Karpas-422 (cell line): Measurements from ENCODE around the gene CYP2R1. TPM values are rescaled to one million over a fixed set of nuclear protein-coding genes. Genes with fewer than 3 reads are reported as not detected.

Source experiments
- DNase-seq: peaks from one replicate; pipeline ENCODE4 v3.0.0-alpha.2; 2015
- H2AFZ ChIP-seq: fragments of 200-600 bp; sonication (generic); 2 replicates; pipeline ENCODE4 v1.6.1; 2014; ENCODE audit warnings: antibody characterized with exemption, low read length, mixed read lengths
- H3K27ac ChIP-seq: fragments of 200-600 bp; sonication (generic); 2 replicates; pipeline ENCODE4 v1.5.1; 2014; ENCODE audit warnings: mild to moderate bottlenecking, low read length, moderate library complexity
- H3K27me3 ChIP-seq: fragments of 200-600 bp; sonication (generic); 2 replicates; pipeline ENCODE4 v1.6.1; 2014; ENCODE audit warnings: low read length, mixed read lengths
- H3K36me3 ChIP-seq: fragments of 200-600 bp; sonication (generic); 2 replicates; pipeline ENCODE4 v1.6.1; 2014; ENCODE audit warnings: low read length, mixed read lengths; ENCODE audit not compliant: insufficient read depth
- H3K4me1 ChIP-seq: fragments of 200-600 bp; sonication (generic); 2 replicates; pipeline ENCODE4 v1.6.1; 2014; ENCODE audit warnings: mild to moderate bottlenecking, low read length, mixed read lengths
- H3K4me2 ChIP-seq: fragments of 200-600 bp; sonication (generic); 2 replicates; pipeline ENCODE4 v1.6.1; 2014; ENCODE audit warnings: low read length, low read depth, mild to moderate bottlenecking; ENCODE audit not compliant: poor library complexity, severe bottlenecking
- H3K4me3 ChIP-seq: fragments of 200-600 bp; sonication (generic); 2 replicates; pipeline ENCODE4 v1.5.1; 2014; ENCODE audit warnings: mild to moderate bottlenecking, antibody characterized with exemption, low read length, mixed read lengths
- H3K79me2 ChIP-seq: fragments of 200-600 bp; sonication (generic); 2 replicates; pipeline ENCODE4 v1.6.1; 2014; ENCODE audit warnings: mild to moderate bottlenecking, low read length, mixed read lengths
- H3K9ac ChIP-seq: fragments of 200-600 bp; sonication (generic); 2 replicates; pipeline ENCODE4 v1.6.0; 2014; ENCODE audit warnings: low read length
- H3K9me2 ChIP-seq: fragments of 200-600 bp; sonication (generic), shearing (Covaris generic); replicated peaks from 2 replicates; pipeline ENCODE4 v1.6.0; 2014; ENCODE audit warnings: mild to moderate bottlenecking, low read length, moderate library complexity; ENCODE audit not compliant: insufficient read depth
- H3K9me3 ChIP-seq: fragments of 300-700, 200-600 bp; sonication (generic); 2 replicates; pipeline ENCODE4 v1.6.1; 2014; ENCODE audit warnings: low read length, mixed read lengths
- H4K20me1 ChIP-seq: fragments of 200-600 bp; sonication (generic); 2 replicates; pipeline ENCODE4 v1.6.1; 2014; ENCODE audit warnings: mild to moderate bottlenecking, antibody characterized with exemption, low read length, low read depth; ENCODE audit not compliant: insufficient read depth
- total RNA-seq: library from RNA; depleted of rRNA; stranded (reverse); fragments of >200 nt; shearing (Covaris generic); gene quantifications from 2 replicates; pipeline ENCODE4 v1.2.3, GENCODE V29; 2014; ENCODE audit warnings: low replicate concordance

CYP2R1 gene
- total RNA-seq, 1 experiment from 2014 or later, result 36.9 TPM

DNA sequence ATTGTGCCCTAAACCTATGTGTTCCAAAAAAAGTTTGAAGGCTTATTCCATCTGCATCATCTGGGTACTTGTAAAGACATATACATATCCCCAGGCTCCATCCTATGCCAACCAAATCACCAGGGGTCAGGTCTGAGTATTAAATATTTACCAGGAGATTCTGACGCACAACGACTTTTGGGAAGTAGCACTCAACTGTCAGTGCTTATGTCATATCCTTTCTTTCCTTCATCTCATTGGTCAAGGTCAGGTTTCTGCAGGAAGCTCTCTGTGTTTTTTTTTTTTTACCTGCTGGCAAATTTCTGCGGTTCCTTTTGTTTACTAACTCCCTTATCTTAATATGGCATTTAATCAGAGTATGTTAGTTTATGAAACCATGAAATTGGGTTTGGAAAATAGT is 22.5 kb upstream of the CYP2R1 start:
- no peaks in the 10 kb centered on the region for H3K79me2 ChIP-seq
- DNase-seq, result no peak
- H3K4me3 ChIP-seq, result no peak overlapping the region
- H3K9me3 ChIP-seq, result no peaks in the 10 kb centered on the region
- no peak overlapping the region for H3K9ac ChIP-seq
- no peak overlapping the region for H3K4me2 ChIP-seq
- no peaks in the 10 kb centered on the region for H3K4me1 ChIP-seq
- H4K20me1 ChIP-seq, result no peaks in the 10 kb centered on the region
- H3K9me2 ChIP-seq, result no peaks in the 10 kb centered on the region
- no peaks in the 10 kb centered on the region for H3K36me3 ChIP-seq
- H3K27ac ChIP-seq, result no peak overlapping the region
- H3K27me3 ChIP-seq, result no peaks in the 10 kb centered on the region
- H2AFZ ChIP-seq, result no peak overlapping the region

DNA sequence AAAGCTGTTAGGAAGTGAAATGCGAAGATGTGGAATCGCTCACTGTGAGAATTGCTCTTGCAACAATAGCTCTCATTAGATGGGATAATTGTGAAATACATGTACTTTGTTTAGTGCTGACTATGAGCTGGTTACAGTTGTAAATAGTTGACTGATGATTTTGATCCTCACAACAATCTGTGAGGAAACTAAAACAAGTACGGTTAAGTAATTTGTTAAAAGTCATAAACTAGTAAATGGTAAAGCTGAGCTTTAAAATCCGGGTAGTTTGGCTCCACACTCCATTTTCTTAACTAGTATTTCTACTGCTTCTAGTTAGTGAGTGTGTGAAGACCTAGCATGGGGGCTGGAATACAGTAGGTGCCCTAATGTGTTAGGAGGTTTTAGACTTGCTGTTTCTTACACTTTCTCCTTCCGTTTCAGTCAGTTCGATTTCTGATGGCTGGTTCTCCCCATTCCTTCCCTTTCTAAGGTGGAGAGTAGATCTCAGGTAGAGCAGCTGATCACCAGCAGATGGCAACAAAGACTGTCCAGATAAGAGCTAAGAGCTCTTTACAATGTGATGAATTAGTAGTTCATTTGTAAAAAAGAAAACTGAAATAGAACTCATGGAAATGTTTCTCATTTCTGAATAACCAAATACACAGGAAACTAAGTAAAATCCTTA is 16.3 kb upstream of the CYP2R1 start:
- Histone ChIP-seq H4K20me1 (no peaks in the 10 kb centered on the region), H2AFZ (no peak overlapping the region), H3K9me2 (no peaks in the 10 kb centered on the region), H3K9ac (no peak overlapping the region), H3K27me3 (no peaks in the 10 kb centered on the region), H3K9me3 (no peaks in the 10 kb centered on the region), H3K4me2 (no peak overlapping the region), H3K79me2 (no peaks in the 10 kb centered on the region), H3K27ac (no peak overlapping the region), H3K4me3 (no peak overlapping the region), H3K4me1 (peaks cover 31% of the 10 kb centered on the region), H3K36me3 (no peaks in the 10 kb centered on the region)
- peak; percentile 73 for DNase-seq

DNA sequence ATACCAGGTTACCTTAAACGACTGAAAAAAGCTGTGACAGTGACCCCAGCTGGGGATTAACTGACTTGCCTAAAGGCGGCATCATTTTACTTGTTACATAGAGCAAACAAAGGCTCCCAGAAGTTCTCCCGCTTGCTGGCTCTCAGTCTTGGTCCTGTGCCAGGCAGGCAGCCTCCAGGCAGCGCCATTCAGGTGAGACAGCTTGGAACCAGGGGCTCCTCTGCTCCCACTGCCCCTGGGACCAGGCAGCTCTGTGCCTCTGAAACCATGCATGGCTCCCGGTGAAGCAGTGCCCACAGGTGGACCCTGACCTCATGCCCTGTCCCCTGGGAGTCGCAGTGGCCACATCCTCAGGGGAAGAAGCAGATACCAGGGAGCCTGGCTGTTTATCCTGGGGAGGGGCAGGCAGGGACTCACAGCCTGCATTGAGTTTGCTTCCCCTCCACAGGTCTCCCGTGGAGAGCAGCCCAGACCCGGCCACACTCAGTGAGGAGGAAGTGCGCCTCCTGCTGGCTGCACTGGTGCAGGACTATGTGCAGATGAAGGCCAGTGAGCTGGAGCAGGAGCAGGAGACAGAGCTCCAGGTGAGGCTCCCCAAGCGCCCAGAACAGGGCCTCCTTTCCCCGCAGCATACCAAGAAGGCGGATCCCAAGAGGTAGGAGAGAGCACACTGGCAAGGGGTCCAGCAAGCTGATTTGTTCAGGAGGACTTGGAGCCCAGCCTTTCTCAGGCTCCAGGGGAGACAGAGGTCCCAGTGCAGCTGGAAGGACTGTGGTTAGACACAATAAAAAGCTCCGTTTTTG is 15.6 kb upstream of the CYP2R1 start:
- peak; percentile 91 for DNase-seq
- no peak overlapping the region for H3K27ac ChIP-seq
- H3K9me2 ChIP-seq, result no peaks in the 10 kb centered on the region
- no peaks in the 10 kb centered on the region for H3K27me3 ChIP-seq
- H3K79me2 ChIP-seq, result no peaks in the 10 kb centered on the region
- peaks cover 31% of the 10 kb centered on the region for H3K4me1 ChIP-seq
- no peak overlapping the region for H2AFZ ChIP-seq
- no peaks in the 10 kb centered on the region for H3K36me3 ChIP-seq
- no peak overlapping the region for H3K9ac ChIP-seq
- H3K4me3 ChIP-seq, result no peak overlapping the region
- H3K9me3 ChIP-seq, result no peaks in the 10 kb centered on the region
- peak overlapping the region; percentile 2 for H3K4me2 ChIP-seq
- H4K20me1 ChIP-seq, result no peaks in the 10 kb centered on the region

DNA sequence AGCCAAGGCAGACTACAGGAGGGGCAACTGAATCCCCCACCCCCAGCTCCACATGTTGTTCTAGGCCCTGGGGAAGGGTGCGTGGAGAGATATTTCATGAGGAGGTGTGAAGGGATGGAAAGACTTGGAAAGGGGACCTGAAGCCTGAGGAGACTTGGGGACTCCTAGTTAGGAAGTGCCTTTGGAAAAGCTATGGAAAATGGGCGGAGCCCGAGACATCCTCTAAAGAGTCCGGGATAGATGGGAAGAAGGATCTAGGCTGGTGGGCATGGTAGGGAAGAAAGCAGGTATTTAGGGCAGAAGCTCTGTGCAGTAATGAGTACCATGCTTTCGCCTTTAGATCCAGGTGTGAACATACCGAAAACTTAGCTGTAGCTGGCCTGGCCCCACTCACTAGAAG is 15.0 kb upstream of the CYP2R1 start:
- Histone ChIP-seq H3K4me1 (peaks cover 31% of the 10 kb centered on the region), H3K4me3 (no peak overlapping the region), H2AFZ (no peak overlapping the region), H3K27me3 (no peaks in the 10 kb centered on the region), H4K20me1 (no peaks in the 10 kb centered on the region), H3K9me2 (no peaks in the 10 kb centered on the region), H3K9ac (no peak overlapping the region), H3K9me3 (no peaks in the 10 kb centered on the region), H3K4me2 (peak overlapping the region; percentile 2), H3K27ac (no peak overlapping the region), H3K36me3 (no peaks in the 10 kb centered on the region), H3K79me2 (no peaks in the 10 kb centered on the region)
- no peak for DNase-seq

DNA sequence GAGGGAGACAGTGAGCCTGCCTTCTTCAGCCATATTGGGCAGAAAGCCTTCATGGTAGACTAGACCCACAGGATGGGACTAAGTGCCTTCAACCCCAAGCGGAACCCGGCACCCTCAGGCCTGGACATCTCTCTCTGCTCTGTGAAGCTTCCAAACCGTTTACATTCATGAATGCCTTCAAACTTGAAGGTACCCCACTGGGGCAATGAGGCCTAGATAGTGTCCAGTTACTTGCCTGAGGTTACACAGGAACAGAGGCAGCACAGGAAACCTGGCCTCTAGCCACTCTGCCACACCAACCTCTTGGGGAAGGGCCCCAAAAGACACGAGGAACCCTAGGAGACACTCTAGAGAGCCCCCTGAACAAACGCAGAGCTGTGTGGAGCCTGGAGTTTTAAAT is 14.5 kb upstream of the CYP2R1 start:
- Histone ChIP-seq H3K27me3 (no peaks in the 10 kb centered on the region), H3K9ac (no peak overlapping the region), H3K4me3 (no peak overlapping the region), H3K27ac (no peak overlapping the region), H2AFZ (no peak overlapping the region), H3K9me3 (no peaks in the 10 kb centered on the region), H3K79me2 (no peaks in the 10 kb centered on the region), H4K20me1 (no peaks in the 10 kb centered on the region), H3K4me2 (no peak overlapping the region), H3K9me2 (no peaks in the 10 kb centered on the region), H3K36me3 (no peaks in the 10 kb centered on the region), H3K4me1 (peaks cover 31% of the 10 kb centered on the region)
- DNase-seq, result no peak

DNA sequence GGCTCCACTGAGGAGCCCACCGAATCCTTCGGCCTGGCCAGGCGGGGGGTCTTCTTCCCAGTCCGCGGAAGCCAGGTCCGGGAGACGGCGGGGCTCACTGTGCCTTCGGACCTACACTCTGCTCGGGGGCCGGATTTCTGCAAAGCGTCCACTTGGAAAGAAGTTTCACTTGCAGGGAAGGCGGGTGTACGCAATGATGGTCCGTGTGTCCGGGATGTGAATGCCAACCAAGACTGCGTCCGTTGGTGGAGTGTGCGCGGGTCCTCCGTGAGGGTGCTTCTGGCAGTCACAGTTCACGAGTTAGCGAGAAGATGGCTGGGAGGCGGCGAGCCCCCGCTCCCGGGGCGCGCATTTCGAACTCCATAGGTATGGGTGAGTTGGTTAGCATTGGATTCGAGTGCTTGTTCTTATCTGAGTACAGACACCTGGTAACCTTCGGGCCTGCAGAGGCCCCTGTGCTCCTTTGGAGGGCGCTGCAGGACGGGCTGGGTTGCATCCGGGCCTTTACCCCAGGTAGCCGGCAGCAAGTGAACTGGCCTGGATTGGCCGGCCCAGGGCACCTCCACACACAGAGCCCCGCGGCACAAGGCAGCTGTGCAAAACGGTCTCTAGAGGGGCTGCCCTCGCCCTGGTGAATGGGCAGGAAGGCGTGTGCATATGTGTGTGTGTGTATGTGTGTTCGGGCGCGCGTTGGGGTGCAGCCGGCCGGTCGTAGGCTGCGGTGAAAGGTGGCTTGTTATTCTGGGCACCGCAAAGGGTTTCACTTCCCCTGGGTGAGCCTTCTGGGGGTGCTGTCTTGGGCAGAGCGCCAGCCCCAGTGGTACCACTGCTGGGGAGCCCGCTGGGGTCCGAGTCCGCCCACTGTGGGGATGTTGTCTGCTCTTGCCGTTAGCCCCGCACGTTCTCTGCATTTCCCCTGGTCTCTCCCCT is 13.3 kb upstream of the CYP2R1 start:
- Histone ChIP-seq H3K9me3 (no peaks in the 10 kb centered on the region), H3K36me3 (no peaks in the 10 kb centered on the region), H3K9me2 (no peaks in the 10 kb centered on the region), H3K4me3 (peak overlapping the region; percentile 74), H2AFZ (peak overlapping the region; percentile 98), H3K9ac (peak overlapping the region; percentile 74), H3K4me1 (peaks cover 31% of the 10 kb centered on the region), H3K4me2 (peak overlapping the region; percentile 91), H3K27ac (no peak overlapping the region), H3K79me2 (no peaks in the 10 kb centered on the region), H4K20me1 (no peaks in the 10 kb centered on the region), H3K27me3 (no peaks in the 10 kb centered on the region)
- DNase-seq, result peak; percentile 91

DNA sequence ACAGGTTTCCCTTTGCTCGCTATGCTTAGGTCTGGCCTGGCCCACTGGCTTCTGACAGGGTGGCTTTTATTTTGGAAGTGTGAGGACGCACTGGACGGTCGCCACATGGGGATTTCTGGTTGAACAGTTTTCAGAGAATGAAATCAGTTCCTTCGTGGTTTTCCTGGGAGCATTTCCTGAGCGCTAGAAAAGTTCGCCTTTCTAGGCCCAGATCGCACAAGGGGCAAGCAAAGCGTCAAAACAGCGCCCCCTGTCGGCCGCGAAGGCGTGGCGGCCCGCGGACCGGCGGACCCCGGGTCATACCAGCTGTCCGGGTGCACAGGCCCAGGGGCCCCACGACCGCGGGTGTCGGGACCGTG is 12.7 kb upstream of the CYP2R1 start:
- peak overlapping the region; percentile 91 for H3K4me2 ChIP-seq

More for the DNA sequence above, 12.7 kb upstream of the CYP2R1 start:
- Histone ChIP-seq H3K27ac (no peak overlapping the region), H3K27me3 (no peaks in the 10 kb centered on the region), H3K79me2 (no peaks in the 10 kb centered on the region), H3K9me2 (no peaks in the 10 kb centered on the region), H3K4me1 (peaks cover 31% of the 10 kb centered on the region), H2AFZ (peak overlapping the region; percentile 98), H3K36me3 (no peaks in the 10 kb centered on the region), H3K9me3 (no peaks in the 10 kb centered on the region), H3K4me3 (peak overlapping the region; percentile 74), H3K9ac (peak overlapping the region; percentile 74), H4K20me1 (no peaks in the 10 kb centered on the region)
- peak; percentile 87 for DNase-seq
